ENCODE measurements around the gene SART1.

DNA sequence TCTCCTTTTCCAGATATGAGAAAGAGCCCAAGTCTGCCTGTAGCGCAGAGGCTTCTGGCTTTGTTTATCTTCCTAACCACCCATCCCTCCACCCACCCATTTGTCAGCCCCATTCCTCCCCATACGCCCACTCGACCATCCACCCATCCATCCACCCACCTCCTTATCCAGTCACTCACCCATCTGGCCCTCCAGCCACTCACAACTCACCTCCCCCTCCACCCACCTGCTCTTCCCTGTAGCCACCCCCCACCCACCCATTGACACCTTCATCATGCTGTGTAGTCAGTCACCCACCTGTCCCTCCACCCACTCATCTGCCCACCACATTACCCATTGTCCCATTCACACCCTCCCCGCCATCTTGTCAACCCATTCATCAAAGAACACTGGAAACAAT lies 55.8 kb downstream of the SART1 start:
- TF ChIP-seq, protein P1, sequence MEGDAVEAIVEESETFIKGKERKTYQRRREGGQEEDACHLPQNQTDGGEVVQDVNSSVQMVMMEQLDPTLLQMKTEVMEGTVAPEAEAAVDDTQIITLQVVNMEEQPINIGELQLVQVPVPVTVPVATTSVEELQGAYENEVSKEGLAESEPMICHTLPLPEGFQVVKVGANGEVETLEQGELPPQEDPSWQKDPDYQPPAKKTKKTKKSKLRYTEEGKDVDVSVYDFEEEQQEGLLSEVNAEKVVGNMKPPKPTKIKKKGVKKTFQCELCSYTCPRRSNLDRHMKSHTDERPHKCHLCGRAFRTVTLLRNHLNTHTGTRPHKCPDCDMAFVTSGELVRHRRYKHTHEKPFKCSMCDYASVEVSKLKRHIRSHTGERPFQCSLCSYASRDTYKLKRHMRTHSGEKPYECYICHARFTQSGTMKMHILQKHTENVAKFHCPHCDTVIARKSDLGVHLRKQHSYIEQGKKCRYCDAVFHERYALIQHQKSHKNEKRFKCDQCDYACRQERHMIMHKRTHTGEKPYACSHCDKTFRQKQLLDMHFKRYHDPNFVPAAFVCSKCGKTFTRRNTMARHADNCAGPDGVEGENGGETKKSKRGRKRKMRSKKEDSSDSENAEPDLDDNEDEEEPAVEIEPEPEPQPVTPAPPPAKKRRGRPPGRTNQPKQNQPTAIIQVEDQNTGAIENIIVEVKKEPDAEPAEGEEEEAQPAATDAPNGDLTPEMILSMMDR (optimal IDR thresholded peaks at IDR 0.05 in 1 of 3, IDR thresholded peaks at IDR 0.05 in 1 of 3, conservative IDR thresholded peaks at IDR 0.05 in 1 of 3; ENCODE audit: extremely low read depth in 1 of 3, insufficient read depth in 2 of 3, low read length in 3 of 3) = no peak
- no peak for TF ChIP-seq EZH2 (IDR thresholded peaks at IDR 0.05; ENCODE audit: low read length)
